Activated CD4-positive, alpha-beta T cell treated with anti-CD3 and anti-CD28 coated beads, Interleukin-10, Interleukin-2, amounts not matched to agents 100 ng/mL and 50 ng/mL, durations not matched to agents 16 hours and 8 hours (primary cell): Measurements from ENCODE around the gene FANK1.
A peak's percentile ranks its signal among the peaks of the same experiment; 100 is the strongest.
"Not testable (repeated sequence)": the region's sequence is repeated elsewhere in the genome, so short reads cannot be mapped to it uniquely, and the experiment has no call there.

Source experiments
- DNase-seq: peaks from one replicate; pipeline ENCODE4 v3.0.0-alpha.2; 2020

Gene FANK1, protein sequence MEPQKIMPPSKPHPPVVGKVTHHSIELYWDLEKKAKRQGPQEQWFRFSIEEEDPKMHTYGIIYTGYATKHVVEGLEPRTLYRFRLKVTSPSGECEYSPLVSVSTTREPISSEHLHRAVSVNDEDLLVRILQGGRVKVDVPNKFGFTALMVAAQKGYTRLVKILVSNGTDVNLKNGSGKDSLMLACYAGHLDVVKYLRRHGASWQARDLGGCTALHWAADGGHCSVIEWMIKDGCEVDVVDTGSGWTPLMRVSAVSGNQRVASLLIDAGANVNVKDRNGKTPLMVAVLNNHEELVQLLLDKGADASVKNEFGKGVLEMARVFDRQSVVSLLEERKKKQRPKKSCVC

DNA sequence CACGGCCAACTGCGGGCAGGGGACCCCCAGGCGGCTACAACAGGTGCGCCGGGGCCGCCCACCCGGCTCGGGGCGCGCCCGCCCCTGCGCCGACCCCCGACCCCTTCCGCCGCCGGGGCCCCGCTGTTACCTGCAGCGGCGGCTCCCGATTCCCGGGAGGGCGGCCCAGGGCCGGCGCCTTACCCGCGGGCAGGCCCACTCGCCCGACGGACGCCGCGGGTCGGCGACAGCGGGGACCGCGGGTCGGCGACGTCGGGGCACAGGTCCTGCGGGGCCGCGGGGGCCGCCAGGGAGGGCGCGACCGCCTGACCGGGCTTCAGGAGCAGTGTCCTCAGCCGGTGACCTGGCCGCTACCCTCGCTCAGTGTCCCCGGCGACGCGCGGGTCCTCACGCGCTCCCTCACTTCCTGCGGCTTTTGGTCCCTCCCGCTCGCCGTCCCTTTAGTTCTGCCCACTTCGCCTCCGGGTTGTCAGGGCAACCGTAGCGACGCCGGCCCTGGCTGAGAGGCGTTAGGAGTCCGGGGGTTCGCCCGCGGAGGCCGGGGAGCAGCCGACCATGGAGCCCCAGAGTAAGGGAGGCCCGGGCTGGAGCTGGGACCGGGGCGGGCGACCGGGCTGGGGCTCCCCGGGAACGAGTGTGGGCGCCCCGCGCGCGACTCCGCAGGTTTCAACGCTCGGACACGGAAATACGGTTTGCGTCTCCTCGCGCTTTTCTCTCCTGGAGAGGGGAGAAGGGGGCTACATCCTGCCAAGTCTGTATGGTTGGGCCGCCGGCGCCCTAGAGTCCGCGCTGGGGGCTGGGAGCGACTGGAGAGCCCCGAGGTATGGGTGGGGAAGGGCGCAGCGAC is at the start of gene FANK1:
TSS of gene FANK1 (plus strand) at position 477 of the 847 bp plus-strand sequence. CDS start at position 556, 79 bp downstream.
- peak; percentile 88 for DNase-seq

DNA sequence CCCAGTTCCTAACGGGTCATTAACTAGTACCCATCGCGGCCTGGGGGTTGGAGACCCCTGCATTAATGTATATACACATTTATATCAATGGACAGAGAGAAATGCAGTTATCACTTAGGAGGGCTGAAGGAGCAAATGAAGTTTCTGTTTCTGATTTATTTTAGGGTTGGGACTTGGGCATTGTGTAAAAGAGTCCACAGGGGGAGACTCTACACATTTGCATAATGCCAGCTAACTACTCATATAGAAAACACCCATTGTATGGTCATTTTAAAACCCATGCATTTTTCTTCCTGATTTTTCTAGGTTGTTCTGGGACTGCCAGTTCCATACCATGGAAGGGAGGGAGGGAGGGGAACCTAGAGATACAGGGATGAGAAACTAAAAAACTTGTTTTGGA is 49.5 kb upstream of the FANK1 start:
- DNase-seq, result no peak

DNA sequence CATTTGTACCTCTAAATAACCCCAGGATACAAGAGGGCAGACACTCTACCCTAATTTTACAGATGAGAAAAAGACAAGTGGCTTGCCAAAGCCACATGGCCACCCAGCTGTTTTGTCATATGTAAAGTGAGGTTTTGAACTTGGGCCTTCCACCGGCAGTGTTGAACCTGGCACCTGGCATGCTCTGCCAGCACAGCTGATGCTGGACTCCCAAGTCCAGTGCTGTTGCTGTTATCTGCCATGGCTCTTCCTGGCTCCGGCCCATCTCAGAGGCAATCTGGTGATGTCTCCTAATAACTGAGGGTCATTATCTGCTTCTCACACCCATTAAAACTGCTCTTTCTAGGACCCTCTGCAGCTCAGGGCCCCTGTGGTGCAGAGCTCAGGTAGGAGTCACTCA is 48.0 kb upstream of the FANK1 start:
- no peak for DNase-seq

DNA sequence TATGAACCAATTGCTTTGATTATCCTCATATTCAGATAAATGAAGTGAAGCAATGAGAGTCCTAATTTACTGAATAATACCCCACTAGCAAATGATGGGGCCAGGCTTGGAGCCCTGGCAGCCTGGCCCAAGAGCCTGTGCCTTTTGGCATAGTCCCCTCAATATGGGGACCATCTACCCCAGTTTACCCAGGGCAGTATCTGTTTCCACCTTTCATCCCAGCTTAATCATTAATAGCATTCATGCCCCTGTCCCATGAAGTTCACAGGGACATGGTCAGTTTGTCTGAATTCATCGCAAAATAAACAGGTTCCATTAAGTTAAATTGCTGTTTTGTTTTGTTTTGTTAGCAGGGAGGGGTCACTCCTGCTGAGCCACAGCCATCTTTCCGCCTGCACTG is 47.5 kb upstream of the FANK1 start:
- no peak for DNase-seq

DNA sequence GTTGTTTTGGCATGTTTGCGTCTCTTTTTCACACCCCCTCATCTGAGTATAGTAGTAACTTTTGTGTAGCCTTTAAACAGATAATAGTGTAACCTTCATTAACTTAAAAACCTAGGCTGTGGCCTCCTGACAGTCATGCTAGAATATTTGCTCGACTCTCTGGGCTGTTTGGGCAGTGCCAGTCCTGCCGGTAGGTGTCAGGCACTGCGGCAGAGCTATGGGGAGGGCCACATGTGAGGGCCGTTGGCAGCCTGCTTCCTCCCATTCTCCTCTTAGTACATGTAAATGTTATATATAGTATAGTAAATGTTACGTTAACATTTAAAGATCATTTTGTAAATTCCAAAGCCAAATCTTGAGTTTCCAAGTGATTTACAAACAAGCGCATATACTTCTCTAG is 46.9 kb upstream of the FANK1 start:
- DNase-seq, result no peak

DNA sequence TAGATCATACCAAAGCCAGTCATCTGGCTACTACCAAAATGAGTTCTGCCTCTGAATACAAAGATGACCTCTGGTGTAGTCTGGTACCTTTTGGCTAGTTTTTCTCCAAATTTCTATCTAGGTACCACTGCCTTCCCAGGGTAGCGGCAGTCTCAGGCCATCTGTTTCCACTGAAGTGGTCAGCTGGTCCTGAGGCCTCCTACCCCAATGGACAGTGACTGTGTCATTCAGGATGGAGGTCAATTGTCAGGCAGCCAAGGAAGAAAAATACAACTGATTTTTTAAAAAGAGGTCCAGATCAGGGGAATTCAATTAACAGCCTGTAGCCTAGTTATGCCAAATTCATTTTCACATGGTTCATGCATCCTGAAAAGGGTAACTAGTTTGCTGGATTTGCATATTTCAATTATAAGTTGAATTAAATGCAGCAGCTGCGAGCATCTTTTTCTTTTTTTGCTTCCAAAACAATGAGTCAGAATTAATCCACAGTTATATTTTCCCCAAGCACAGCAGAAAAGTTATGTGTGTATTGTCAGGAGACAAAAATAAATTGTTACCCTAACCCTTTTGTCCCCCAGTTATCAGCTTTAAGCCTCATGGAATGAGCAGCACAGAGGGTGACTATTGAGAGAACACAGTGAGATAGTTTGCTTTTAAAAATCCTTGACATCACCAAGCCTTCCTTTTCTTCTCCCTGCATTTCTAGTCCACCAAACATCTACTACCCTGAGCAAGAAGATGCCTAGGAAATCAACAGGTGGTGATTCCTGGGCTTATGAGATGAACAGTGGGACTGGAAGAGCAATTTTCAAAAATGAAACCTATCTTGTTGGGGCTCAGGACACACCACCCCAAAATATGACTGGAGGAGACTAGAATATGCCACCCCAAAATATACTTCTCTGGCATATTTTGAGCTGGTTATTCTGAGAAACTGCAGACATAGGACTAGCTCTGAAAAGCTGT is 45.3 kb upstream of the FANK1 start:
- no peak for DNase-seq

DNA sequence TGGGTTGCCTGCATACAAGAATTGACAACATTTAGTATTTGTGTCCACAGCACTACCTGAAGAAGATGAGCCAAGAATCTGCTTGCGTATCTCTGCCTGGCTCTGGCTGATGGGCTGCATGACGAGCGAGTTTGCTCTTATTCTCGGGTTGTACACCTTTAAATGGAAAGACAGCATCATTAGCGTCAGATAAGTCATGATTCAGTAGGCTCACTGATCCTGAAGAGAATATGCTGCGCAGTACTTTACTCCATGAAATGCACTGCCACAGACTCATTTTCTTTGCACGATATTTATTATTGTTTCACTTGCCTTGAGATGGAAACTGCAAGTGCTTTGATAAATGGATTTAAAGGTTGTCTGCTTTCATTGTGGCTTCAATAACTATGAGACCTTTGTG is 43.9 kb upstream of the FANK1 start:
- no peak for DNase-seq

DNA sequence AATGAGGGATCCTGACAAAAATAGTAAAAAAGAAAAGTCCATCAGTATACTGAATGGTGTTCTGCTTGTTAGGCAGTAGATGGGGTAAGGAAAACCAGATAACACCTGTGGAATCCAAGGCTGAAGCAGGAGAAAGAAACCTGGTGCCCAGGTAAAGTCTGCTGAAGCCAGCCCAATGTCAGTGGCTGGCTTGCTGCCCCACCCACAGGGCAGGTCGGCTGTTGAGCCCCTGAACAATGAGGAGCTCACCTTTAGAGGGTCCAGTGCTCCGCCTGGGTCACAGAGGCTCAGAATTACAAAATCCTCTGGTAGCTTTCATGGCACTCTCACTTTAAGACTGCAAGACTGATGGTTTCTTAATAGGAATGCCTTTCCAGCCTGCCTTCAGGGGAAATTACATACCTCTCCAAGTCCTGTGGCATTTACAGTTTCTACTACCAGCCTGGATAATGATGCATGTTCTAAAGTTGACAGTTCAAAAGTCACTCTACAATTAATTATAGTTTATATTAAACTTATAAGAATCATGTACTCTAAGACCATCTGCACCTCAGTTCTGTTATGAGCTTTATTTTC is 39.1 kb upstream of the FANK1 start:
- no peak for DNase-seq

DNA sequence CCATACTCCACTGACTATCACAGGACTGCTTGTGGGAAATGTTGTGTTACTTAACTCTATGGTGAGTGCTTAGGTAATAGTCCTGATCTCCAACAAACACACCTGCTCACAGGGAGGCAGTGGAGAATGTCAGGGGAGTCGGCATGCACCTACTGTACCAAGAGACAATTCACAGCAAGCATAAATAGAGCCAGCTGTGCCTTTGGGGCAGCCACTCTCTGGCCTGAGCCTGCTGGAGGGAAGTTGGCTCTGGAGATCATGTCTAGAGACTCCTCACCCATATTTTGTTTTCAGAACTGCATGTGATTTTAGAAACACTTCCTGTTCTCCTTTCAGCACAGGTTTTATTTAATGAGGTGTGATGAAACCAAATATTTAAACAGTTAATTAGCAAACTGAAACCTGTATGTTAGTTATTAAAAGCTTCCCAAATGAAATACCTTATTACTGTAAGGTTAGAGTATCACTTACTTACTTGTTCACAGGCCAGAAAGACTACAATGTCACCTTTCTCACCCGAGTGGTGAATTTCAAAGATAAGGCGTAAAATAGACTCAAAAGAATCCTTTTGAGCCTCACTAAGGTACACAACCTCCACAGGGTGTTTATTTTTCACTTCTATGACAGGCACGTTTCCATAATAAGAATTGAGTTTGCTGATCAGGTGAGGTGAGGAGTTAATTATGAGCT is 37.1 kb upstream of the FANK1 start:
- DNase-seq, result no peak

DNA sequence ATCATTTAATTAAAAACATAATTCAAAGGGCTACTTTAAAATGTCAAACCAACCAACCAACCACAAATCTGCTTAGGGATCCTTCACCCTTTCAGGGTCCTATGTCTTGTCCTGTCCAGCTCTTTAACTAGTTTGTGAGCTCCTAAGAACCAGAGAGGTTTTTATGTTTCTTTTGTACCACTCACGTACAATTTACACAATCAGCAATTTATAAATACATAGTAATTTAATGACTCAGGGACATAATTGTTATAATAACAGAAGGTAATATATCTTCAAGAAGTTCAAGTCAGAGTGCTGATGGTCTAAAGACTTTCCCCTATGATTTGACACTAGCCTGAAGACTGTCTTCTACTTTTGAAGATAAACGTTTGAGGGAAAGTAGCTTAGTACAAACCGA is 31.2 kb upstream of the FANK1 start:
- DNase-seq, result no peak

DNA sequence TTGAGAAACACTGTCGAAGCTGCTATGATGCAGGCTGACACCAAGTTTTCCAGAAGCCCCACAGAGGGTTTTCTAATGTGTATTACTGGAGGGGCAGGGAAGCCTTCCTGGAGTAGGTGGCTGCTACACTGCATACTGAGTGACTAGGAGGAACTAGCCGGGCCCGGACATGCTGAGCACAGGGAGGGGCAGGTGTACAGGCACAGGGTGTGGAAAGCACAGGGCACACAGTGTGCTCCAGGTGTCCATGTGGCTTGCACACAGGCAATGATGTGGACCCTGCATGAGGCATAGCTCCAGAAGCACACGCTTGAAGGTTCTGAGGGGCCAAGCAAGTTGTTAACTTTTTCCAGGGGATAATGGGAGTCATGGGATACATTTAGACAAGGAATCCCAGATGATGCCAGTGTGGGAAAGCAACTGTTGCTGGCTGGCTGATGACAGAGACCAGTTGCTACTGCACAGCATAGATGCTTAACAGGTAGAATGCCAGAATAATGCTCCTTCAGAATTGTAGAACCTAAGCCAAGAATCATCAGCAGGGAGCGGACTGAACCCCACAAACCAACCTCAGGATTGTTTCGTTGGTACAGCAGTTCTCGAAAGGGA is 29.8 kb upstream of the FANK1 start:
- no peak for DNase-seq

DNA sequence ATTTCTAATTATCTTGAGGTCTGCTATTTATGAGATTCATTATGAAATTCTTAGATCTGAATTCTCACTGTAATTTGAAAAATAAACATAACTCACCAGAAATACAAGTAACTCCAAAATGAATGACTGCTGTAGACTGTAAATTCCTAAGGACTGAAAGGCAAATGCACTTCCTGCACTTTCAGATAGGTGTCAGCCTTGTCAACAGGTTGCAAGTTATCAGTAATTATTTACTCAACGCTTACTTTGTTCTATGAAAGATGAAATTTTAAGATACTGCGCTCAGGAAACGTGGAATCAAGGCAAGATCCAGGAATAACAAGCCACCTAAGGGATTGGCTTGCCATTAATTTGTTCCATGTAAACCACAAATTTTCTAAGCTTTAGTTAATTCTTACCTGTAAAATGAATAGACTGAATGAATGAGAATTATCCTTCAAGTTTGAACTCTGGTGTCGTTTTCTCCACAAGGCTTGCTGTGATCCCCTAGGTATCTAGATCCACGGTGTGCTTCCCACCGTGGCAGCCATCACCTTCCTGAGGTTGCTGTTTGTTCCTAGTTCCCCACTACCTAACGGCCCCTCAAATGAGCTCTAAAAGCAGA is 27.9 kb upstream of the FANK1 start:
- peak; percentile 39 for DNase-seq

DNA sequence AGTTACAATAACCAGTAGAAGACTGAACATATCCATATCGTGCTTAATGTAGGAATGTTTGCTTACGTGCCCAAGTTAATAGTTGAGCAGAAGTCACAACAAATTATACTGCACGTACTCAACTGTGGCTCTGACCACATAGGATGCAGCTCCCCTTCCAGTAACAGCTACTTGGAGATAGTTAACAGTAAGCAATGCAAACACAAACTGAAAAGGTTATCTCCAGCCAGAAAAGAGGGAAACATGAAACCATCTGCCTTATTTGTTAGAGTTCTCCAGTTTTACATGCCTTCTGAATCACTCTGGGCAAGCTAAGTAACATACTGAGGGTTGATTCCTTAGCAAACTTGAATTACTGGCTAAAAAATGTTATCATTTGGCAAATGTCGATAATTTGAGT is 25.0 kb upstream of the FANK1 start:
- no peak for DNase-seq

DNA sequence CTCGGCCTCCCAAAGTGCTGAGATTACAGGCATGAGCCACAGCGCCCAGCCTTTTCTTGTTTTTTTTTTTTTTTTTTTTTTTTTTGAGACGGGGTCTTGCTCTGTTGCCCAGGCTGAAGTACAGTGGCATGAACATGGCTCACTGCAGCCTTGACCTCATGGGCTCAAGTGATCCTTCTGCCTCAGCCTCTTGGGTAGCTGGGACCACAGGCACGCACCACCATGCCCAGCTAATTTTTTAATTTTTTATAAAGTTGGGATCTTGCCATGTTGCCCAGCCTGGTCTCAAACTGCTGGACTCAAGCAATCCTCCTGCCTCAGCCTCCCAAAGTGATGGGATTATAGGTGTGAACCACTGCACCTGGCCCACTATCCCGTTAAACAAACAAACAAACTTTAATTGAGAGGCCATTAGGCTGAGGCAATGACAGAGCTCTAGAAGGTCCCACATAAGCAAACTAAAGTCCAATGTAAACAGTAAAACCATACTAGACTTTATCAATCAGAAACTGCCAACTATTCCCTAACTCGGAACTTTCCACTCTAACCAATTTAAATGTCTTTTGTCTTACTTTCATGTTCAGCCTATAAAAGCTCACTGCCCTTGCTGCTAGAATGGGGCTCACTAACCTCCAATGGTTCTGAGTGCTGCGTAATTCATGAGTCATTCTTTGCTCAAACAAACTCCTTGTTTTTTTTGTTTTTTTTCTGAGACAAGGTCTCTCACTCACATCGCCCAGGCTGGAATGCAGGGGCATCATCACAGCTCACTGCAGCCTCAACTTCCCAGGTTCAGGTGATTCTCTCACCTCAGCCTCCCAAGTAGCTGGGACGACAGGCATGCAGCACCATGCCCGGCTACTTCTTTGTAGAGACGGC is 17.2 kb upstream of the FANK1 start:
- no peak for DNase-seq

DNA sequence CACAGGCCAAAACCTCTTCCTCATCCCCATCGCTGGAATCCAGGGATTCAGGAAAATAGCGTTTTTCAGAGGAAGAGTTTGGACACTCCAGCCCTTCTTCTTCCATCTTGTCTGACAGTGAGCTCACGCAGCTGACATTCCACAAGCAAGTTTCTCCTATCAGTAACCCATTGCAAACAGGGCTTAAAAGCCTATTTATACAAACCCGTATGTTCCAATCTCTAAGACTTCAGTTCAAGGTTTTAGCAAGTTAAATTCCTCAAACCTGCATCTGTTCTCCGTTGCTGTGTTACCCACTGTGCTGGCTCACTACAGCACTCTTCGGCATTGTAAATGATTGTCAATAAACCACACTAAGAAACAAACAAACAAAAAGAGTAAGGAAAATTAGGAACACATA is 15.6 kb upstream of the FANK1 start:
- no peak for DNase-seq

DNA sequence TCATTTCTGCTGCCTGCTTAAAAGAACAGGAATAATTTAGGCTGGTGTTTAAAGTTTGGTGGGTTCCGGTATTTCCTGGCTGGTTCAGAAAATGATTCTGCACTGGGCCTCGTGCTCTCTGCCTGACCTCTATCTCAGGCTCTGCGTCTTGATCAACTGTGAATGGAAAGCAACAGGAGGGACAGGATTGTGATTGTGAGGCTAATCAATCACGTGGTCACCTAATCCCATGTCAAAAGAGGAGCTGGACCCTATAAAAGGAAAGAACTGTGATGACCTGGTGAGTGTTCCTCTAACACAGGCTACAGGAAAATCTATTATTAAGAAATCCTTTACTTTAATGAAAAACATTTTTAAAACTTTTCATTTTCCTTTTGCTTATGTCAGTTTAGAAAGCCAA is 15.2 kb upstream of the FANK1 start, which contains the start of gene DHX32:
TSS of gene DHX32 (minus strand) at position 101 of the 400 bp plus-strand sequence. CDS start 468 bp downstream, outside the sequence.
- no peak for DNase-seq

DNA sequence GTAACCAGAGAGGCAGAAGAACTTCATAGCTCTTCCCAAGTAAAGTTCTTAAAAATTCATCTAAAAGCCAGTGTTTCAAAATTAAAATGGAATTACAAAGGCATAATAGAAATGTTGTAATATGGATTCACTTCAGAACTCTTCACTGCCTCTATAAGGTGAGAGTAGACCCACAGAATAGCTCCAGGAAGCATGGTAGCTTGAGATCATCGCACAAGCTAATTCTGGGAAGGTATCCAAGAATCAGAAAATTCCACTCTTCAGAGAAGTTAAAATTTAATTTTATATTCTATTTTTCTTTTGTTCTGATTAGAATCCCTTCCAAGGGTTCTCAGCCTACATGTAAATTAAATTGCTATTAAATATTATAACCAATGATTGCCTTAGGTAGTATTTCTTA is 13.8 kb upstream of the FANK1 start:
- DNase-seq, result no peak

DNA sequence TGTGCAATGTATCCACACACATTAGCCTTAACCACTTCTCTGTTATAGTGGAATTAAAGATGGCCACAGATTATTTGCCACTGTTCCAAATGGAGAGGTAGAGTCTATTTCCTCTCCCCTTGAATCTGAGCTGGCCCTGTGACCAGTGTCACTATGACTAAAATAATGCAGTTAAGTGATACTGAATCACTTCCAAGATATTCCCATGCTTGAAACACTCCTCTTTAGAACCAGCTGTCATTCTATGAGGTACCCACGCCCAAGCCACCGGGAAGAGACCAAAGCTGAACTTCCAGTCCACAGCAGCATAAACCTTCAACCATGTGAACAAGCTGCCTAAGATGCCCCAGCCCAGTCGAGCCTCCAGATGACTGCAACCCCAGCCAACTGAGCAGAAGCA is 13.2 kb upstream of the FANK1 start:
- no peak for DNase-seq

DNA sequence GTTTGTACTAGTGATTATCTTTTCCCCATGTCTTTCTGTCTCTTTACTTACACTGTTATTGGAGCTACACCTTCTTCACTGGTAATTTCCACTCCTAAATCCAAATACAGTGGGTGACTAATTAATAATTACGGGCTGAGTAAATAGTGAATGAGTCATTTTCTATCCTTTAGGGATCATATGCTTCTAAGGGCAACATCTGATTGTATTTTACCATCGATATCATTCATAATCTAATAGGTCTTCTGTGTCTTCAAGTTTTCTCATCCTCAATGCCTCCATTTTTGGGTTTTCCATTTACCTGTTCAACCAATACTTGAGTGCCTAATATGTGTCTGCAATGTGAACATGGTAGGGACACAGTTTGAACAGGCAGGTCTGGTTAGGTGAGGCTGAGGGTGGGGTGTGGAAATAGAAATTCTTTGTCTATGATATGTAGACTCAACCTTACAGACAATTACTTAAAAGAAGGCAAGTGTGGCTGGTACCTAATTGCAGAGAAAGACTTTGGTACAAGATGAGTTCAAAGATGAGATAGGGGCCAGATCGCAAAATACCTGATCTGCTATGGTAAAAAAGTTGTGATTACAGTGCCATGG is 9.4 kb upstream of the FANK1 start:
- no peak for DNase-seq

DNA sequence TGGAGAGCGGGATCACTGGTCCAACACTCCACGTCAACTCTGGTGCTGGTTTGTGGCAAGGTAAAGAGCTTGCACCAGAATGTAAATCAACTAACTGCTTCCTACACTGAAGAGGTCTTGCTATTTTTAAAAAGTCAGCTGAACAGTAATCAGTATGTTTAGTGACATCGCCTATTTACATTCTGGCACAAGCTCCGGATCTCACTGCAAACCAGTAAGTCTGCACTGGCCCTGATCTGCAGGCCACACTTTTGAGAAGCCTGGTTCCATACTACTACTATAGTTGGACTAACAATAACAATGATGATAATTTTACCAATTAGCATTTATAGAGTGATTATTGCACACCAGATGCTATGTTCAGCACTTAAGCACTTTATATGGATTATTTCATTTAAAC is 6.9 kb upstream of the FANK1 start:
- not testable (repeated sequence) for DNase-seq
